Pons (tissue), 1 donor: ENCODE measurements around the gene ARID1B.
"Not testable (repeated sequence)": the region's sequence is repeated elsewhere in the genome, so short reads cannot be mapped to it uniquely, and the experiment has no call there.

Source experiments
- DNase-seq: peaks from one replicate; pipeline ENCODE4 v3.0.0-alpha.2; 2016; ENCODE audit warnings: low spot score

ARID1B gene

GRCh38 chr6:156963712-156964700 lies 186.8 kb downstream of the ARID1B start:
- DNase-seq, result peak; percentile 76

GRCh38 chr6:156967852-156968251 lies 190.7 kb downstream of the ARID1B start:
- no peak for DNase-seq

- DNase-seq, result no peak
These were observed 192.1 kb downstream of the ARID1B start for GRCh38 chr6:156969233-156969632.

GRCh38 chr6:156970595-156971112 lies 193.5 kb downstream of the ARID1B start:
- DNase-seq, result no peak

GRCh38 chr6:156971153-156971885 lies 194.1 kb downstream of the ARID1B start:
- DNase-seq, result no peak

GRCh38 chr6:156972145-156972544 lies 195.0 kb downstream of the ARID1B start:
- no peak for DNase-seq

GRCh38 chr6:156974830-156975261 lies 197.7 kb downstream of the ARID1B start:
- DNase-seq, result no peak

GRCh38 chr6:156975414-156975813 lies 198.2 kb downstream of the ARID1B start:
- DNase-seq, result no peak

GRCh38 chr6:156976216-156977127 lies 199.3 kb downstream of the ARID1B start:
- peak; percentile 35 for DNase-seq

GRCh38 chr6:156977527-156978291 lies 200.5 kb downstream of the ARID1B start:
- DNase-seq, result no peak

GRCh38 chr6:156978948-156979347 lies 201.8 kb downstream of the ARID1B start:
- no peak for DNase-seq

GRCh38 chr6:156980515-156980914 lies 203.3 kb downstream of the ARID1B start:
- no peak for DNase-seq

GRCh38 chr6:156980948-156981347 lies 203.8 kb downstream of the ARID1B start:
- no peak for DNase-seq

GRCh38 chr6:156982168-156982567 lies 205.0 kb downstream of the ARID1B start:
- no peak for DNase-seq

GRCh38 chr6:156982864-156983263 lies 205.7 kb downstream of the ARID1B start:
- not testable (repeated sequence) for DNase-seq

- DNase-seq, result no peak
These were observed 207.1 kb downstream of the ARID1B start for GRCh38 chr6:156984178-156984738.

- no peak for DNase-seq
These were observed 208.1 kb downstream of the ARID1B start for GRCh38 chr6:156985309-156985708.

GRCh38 chr6:156988276-156989158 lies 211.3 kb downstream of the ARID1B start:
- no peak for DNase-seq

GRCh38 chr6:156989159-156989806 lies 212.1 kb downstream of the ARID1B start:
- DNase-seq, result no peak
